Measurements from ENCODE around the gene PTGER3. TPM values are rescaled to one million over a fixed set of nuclear protein-coding genes. Genes with fewer than 3 reads are reported as not detected.

The PTGER3 gene
- total RNA-seq, 4 donors from 2014 or later: 0.12 to 1.5 (median 0.29) TPM; not detected in 1

DNA sequence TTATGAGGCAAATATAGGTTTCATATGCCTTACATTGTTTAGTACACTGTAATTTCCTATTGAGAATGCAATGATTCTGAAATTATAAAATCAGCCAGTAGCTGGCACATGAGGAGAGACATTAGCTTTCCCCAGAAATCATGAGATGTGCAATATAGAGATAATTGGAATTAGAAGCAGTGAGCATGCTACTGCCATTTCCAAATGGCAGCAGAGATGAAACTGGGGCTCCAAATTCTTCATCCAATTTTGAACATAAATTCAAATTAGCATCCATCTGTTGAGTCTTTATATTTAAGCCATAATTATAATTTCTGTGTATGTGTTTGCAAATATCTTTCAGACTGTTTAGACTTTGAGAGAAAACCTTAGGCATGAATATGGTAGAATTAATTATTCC, 28.8 kb downstream of the PTGER3 start:
- no peak for TF ChIP-seq POLR2A (IDR thresholded peaks at IDR 0.05)
- TF ChIP-seq, protein P1, sequence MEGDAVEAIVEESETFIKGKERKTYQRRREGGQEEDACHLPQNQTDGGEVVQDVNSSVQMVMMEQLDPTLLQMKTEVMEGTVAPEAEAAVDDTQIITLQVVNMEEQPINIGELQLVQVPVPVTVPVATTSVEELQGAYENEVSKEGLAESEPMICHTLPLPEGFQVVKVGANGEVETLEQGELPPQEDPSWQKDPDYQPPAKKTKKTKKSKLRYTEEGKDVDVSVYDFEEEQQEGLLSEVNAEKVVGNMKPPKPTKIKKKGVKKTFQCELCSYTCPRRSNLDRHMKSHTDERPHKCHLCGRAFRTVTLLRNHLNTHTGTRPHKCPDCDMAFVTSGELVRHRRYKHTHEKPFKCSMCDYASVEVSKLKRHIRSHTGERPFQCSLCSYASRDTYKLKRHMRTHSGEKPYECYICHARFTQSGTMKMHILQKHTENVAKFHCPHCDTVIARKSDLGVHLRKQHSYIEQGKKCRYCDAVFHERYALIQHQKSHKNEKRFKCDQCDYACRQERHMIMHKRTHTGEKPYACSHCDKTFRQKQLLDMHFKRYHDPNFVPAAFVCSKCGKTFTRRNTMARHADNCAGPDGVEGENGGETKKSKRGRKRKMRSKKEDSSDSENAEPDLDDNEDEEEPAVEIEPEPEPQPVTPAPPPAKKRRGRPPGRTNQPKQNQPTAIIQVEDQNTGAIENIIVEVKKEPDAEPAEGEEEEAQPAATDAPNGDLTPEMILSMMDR (IDR thresholded peaks at IDR 0.05 in 4 of 5, conservative IDR thresholded peaks at IDR 0.05 in 1 of 5): no peak
- ATAC-seq: no peak
- H3K27me3 ChIP-seq: no peaks in the 10 kb centered on the region
- H3K27ac ChIP-seq: no peak overlapping the region
- in situ Hi-C loops (cut with MboI; ENCODE audit: low sequenced_read_pairs in 4 of 4): no loop called here
- intact Hi-C loops (cut with DNase I; ENCODE audit: low total_unique reads): no loop called here
- H3K4me3 ChIP-seq: no peak overlapping the region
- no peak for DNase-seq
- no peaks in the 10 kb centered on the region for H3K9me3 ChIP-seq
- H3K36me3 ChIP-seq: no peaks in the 10 kb centered on the region
- H3K4me1 ChIP-seq: no peaks in the 10 kb centered on the region

DNA sequence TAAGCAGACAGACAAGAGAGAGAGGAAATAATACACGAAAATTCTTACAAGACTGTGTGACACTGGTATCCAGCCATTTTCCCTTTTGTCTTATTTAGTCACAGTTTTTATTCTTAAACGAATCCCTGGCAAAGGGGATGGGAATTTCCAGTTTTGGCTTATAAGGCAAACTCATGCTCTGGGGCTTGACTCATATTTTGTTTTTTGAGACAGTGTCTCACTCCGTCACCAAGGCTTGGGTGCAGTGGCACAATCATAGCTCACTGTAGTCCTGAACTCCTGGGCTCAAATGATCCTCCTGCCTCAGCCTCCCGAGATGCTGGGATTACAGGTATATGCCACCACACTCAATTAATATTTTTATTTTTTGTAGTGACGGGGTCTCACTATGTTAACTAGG, 31.9 kb downstream of the PTGER3 start:
- H3K27me3 ChIP-seq: no peaks in the 10 kb centered on the region
- no peaks in the 10 kb centered on the region for H3K36me3 ChIP-seq
- no peak overlapping the region for H3K4me3 ChIP-seq
- no peak overlapping the region for H3K27ac ChIP-seq
- in situ Hi-C loops (cut with MboI; ENCODE audit: low sequenced_read_pairs in 4 of 4) (no loop called here), intact Hi-C loops (cut with DNase I; ENCODE audit: low total_unique reads) (no loop called here)
- TF ChIP-seq POLR2A (IDR thresholded peaks at IDR 0.05): no peak
- TF ChIP-seq, protein P1 (IDR thresholded peaks at IDR 0.05 in 4 of 5, conservative IDR thresholded peaks at IDR 0.05 in 1 of 5): no peak
- DNase-seq (no peak), ATAC-seq (no peak)
- no peaks in the 10 kb centered on the region for H3K9me3 ChIP-seq
- H3K4me1 ChIP-seq: no peaks in the 10 kb centered on the region

DNA sequence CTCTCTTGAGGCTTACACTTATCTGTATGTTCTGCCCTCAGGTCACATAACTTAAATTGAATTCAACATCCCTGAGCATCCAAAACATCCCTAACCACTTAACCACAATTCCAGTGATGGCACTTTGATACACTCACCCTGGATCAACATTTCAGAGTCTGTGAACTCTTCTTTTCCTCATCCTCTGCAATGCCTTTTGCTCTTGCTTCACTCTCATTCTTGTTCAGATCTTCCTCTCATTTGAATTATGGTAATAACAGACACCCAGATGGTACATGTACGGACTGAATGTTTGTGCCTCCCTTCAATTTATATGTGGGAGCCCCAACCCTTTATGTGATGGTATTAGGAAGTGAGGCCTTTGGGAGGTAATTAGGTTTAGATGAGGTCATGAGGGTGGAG, 33.4 kb downstream of the PTGER3 start:
- Histone ChIP-seq H3K27ac (no peak overlapping the region), H3K9me3 (no peaks in the 10 kb centered on the region), H3K4me1 (no peaks in the 10 kb centered on the region), H3K36me3 (no peaks in the 10 kb centered on the region), H3K4me3 (no peak overlapping the region), H3K27me3 (no peaks in the 10 kb centered on the region)
- TF ChIP-seq, protein P1 (IDR thresholded peaks at IDR 0.05 in 4 of 5, conservative IDR thresholded peaks at IDR 0.05 in 1 of 5): no peak
- in situ Hi-C loops (cut with MboI; ENCODE audit: low sequenced_read_pairs in 4 of 4): no loop called here
- DNase-seq (no peak), ATAC-seq (no peak)
- intact Hi-C loops (cut with DNase I; ENCODE audit: low total_unique reads): no loop called here

- Histone ChIP-seq H3K4me1 (no peaks in the 10 kb centered on the region), H3K36me3 (no peaks in the 10 kb centered on the region), H3K9me3 (no peaks in the 10 kb centered on the region), H3K27me3 (no peaks in the 10 kb centered on the region), H3K27ac (no peak overlapping the region), H3K4me3 (no peak overlapping the region)
- DNase-seq (no peak), ATAC-seq (no peak)
- intact Hi-C loops (cut with DNase I; ENCODE audit: low total_unique reads): no loop called here
- TF ChIP-seq, protein P1 (IDR thresholded peaks at IDR 0.05 in 4 of 5, conservative IDR thresholded peaks at IDR 0.05 in 1 of 5): no peak
- no peak for TF ChIP-seq POLR2A (IDR thresholded peaks at IDR 0.05)
- in situ Hi-C loops (cut with MboI; ENCODE audit: low sequenced_read_pairs in 4 of 4): no loop called here
Measured at GRCh38 chr1:71002709-71003475, 44.7 kb downstream of the PTGER3 start.

DNA sequence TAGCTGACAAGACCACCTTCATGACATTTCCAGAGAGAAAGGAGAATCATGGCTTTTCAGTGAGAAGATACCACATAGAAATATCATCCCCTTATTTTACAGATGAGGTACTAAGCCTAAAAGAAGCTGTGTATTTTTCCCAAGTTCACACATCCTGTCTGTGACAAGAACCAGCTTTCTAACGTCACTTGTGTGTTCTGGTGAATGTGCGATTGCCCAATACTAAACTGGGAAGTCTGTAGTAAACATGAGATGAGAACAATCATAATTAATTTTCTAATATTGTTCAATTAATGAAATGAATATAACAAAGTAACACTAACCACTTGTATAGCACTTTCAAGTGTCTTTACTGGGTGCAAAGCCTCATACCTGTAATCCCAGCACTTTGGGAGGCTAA, 46.0 kb downstream of the PTGER3 start:
- Histone ChIP-seq H3K27ac (no peak overlapping the region), H3K36me3 (no peaks in the 10 kb centered on the region), H3K9me3 (no peaks in the 10 kb centered on the region), H3K27me3 (no peaks in the 10 kb centered on the region), H3K4me3 (no peak overlapping the region), H3K4me1 (no peaks in the 10 kb centered on the region)
- ATAC-seq: no peak
- TF ChIP-seq POLR2A (IDR thresholded peaks at IDR 0.05): no peak
- no peak for DNase-seq
- intact Hi-C loops (cut with DNase I; ENCODE audit: low total_unique reads): no loop called here
- in situ Hi-C loops (cut with MboI; ENCODE audit: low sequenced_read_pairs in 4 of 4): no loop called here

Measured in gastrocnemius medialis (tissue), 4 donors.